OCI-LY7 (cell line): Measurements from ENCODE around the gene EGLN2. TPM values are rescaled to one million over a fixed set of nuclear protein-coding genes. Genes with fewer than 3 reads are reported as not detected.
"Not testable (repeated sequence)": the region's sequence is repeated elsewhere in the genome, so short reads cannot be mapped to it uniquely, and the experiment has no call there.

Experiments used
- BruUV-seq: library from RNA; stranded (reverse); fragments of 400-500 nt; replicated peaks from 2 replicates; lab custom pipeline; 2021; lab: Mats Ljungman, UMichigan
- CTCF ChIA-PET: fragments of 300-600 bp; sonication (Branson Sonifier 250); formaldehyde crosslinking; loops from one replicate; lab custom pipeline; 2022; ENCODE audit warnings: antibody characterized with exemption; ENCODE audit not compliant: unreplicated experiment; lab: Charles Lee
- POLR2A ChIA-PET: fragments of 300-600 bp; sonication (Branson Sonifier 250); formaldehyde crosslinking; loops from one replicate; lab custom pipeline; 2022; ENCODE audit warnings: antibody characterized with exemption; lab: Charles Lee
- DNase-seq: peaks from one replicate; pipeline ENCODE4 v3.0.0-alpha.2; 2015; ENCODE audit warnings: low spot score
- H2AFZ ChIP-seq: fragments of 200-600 bp; sonication (generic), shearing (Covaris generic); 2 replicates; pipeline ENCODE4 v1.6.1; 2014; ENCODE audit warnings: mild to moderate bottlenecking, antibody characterized with exemption, low read length, moderate library complexity
- H3K27ac ChIP-seq: fragments of 200-600 bp; sonication (generic); 2 replicates; pipeline ENCODE4 v1.5.1; 2014; ENCODE audit warnings: mixed run types, low read depth, mild to moderate bottlenecking, moderate library complexity, low read length, inconsistent platforms; ENCODE audit not compliant: poor library complexity, severe bottlenecking
- H3K36me3 ChIP-seq: fragments of 200-600 bp; sonication (generic); 2 replicates; pipeline ENCODE4 v1.6.1; 2014; ENCODE audit warnings: mild to moderate bottlenecking, antibody characterized with exemption, low read length, moderate library complexity, mixed read lengths; ENCODE audit not compliant: insufficient read depth
- H3K4me1 ChIP-seq: fragments of 200-600 bp; sonication (generic); 2 replicates; pipeline ENCODE4 v1.5.1; 2014; ENCODE audit warnings: mild to moderate bottlenecking, low read length; ENCODE audit not compliant: insufficient read depth, poor library complexity, severe bottlenecking
- H3K4me2 ChIP-seq: fragments of 200-600 bp; sonication (generic); 2 replicates; pipeline ENCODE4 v1.6.1; 2014; ENCODE audit warnings: mild to moderate bottlenecking, low read length
- H3K4me3 ChIP-seq: fragments of 200-600 bp; sonication (generic); 2 replicates; pipeline ENCODE4 v1.5.1; 2014; ENCODE audit warnings: mild to moderate bottlenecking, low read depth, low read length; ENCODE audit not compliant: poor library complexity, severe bottlenecking
- H3K79me2 ChIP-seq: fragments of 200-600 bp; sonication (generic); 2 replicates; pipeline ENCODE4 v1.6.1; 2016; ENCODE audit warnings: low read depth, mild to moderate bottlenecking, low read length, moderate library complexity, mixed read lengths; ENCODE audit not compliant: insufficient read depth
- H3K9me2 ChIP-seq: fragments of 200-600 bp; sonication (generic); 2 replicates; pipeline ENCODE4 v1.6.1; 2016; ENCODE audit warnings: mild to moderate bottlenecking, low read length, mixed read lengths; ENCODE audit not compliant: insufficient read depth
- H3K9me3 ChIP-seq: fragments of 200-600 bp; sonication (generic); 2 replicates; pipeline ENCODE4 v1.6.1; 2014; ENCODE audit warnings: mild to moderate bottlenecking, mixed run types, low read length, mixed read lengths
- H4K20me1 ChIP-seq: fragments of 200-600 bp; sonication (generic); 2 replicates; pipeline ENCODE4 v1.6.1; 2014; ENCODE audit warnings: mild to moderate bottlenecking, antibody characterized with exemption, low read length, moderate library complexity, mixed read lengths; ENCODE audit not compliant: insufficient read depth
- intact Hi-C: fragments of 100-400 bp; cut with micrococcal nuclease; formaldehyde crosslinking; loops from one replicate; pipeline ENCODE4 v1.10.0; 2022; ENCODE audit not compliant: unreplicated experiment
- total RNA-seq, 2 experiments: library from RNA; depleted of rRNA in 1 of 2; stranded (reverse); fragments of >200 nt in 1 of 2; shearing (Covaris generic) in 1 of 2; gene quantifications; 2 replicates each; pipeline ENCODE4 v1.2.3, GENCODE V29; 2014 to 2022

EGLN2 gene
- total RNA-seq, 2 experiments from 2014 or later: 81.6 to 87.9 TPM

DNA sequence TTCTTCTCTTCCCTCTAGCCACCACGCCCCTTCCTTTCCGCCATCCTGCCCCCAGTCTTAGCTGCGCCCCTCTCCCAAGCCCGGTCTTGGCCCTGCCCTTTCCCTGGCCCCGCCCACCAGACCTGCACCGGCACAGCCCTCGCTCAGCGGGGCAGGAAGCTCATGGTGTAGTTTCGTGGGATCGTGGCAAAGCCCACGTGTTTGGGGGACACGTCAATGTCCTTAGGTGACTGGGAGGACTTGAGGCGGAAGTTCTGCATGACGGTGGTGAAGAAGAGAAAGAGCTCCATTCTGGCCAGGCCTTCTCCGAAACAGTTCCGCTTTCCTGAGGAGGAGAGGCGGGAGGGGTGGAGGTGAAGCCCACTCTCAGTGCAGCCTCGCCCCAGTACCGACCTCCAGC, 44.7 kb downstream of the EGLN2 start:
- H3K36me3 ChIP-seq, H3K27ac ChIP-seq, H3K4me1 ChIP-seq, H2AFZ ChIP-seq, DNase-seq, CTCF ChIA-PET, POLR2A ChIA-PET, BruUV-seq, H3K79me2 ChIP-seq, H3K9me2 ChIP-seq, H3K9me3 ChIP-seq, intact Hi-C loops, H3K4me3 ChIP-seq, H4K20me1 ChIP-seq: not testable (repeated sequence)
- peak overlapping the region; percentile 1; the same call in 1 of the 2 replicates for H3K4me2 ChIP-seq

DNA sequence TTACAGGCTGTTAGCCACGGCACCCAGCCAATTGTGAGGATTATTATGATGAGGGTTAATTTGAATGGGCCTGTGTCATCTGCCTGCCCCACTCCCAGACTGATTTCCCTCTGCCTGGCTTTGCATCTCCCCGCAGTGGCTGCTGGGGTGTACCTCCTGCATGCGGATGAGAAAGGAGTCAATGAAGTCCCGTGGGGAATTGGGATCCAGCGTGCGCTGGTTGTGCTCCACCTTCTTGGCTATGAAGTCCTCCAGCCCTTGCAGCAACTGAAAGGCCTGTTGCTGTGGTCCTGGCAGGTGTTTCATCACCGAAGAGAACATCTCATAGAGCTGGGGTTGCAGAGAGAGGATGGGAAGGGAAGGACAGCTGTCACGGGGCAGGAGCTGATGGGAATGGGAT, 47.7 kb downstream of the EGLN2 start:
- H4K20me1 ChIP-seq, intact Hi-C loops, H3K4me3 ChIP-seq, H3K27ac ChIP-seq, H2AFZ ChIP-seq, H3K36me3 ChIP-seq, H3K4me2 ChIP-seq, H3K9me2 ChIP-seq, CTCF ChIA-PET, H3K9me3 ChIP-seq, BruUV-seq, H3K79me2 ChIP-seq, POLR2A ChIA-PET, H3K4me1 ChIP-seq, DNase-seq: not testable (repeated sequence)

DNA sequence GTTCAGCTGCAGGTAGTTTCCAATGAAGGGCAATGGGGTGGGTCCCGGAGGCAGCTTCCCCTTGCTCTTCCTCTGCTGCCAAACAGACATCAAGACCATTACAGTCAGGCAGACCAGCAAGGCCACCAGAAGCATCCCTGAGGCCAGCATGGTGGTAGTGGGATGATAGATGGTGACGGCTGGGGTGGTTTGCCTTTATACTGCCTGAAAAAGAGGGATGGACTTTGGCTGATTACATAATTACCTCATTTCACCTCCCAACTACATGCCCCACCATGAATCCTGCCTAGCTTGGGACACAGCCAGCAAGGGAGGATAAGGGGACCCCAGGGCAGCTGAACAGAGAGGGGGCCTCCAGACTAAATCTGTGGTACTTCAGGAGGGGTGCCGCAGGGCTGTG, 51.3 kb downstream of the EGLN2 start, which contains the start of gene CYP2A6:
Gene CYP2A6, minus strand, starts transcription at position 171 of the 400 bp plus-strand sequence. Its CDS starts 21 bp downstream, at position 150.
- H3K9me3 ChIP-seq, POLR2A ChIA-PET, DNase-seq, H3K36me3 ChIP-seq, H2AFZ ChIP-seq, H4K20me1 ChIP-seq, H3K79me2 ChIP-seq, H3K4me1 ChIP-seq, BruUV-seq, H3K4me2 ChIP-seq, intact Hi-C loops, H3K9me2 ChIP-seq, H3K27ac ChIP-seq, CTCF ChIA-PET, H3K4me3 ChIP-seq: not testable (repeated sequence)

DNA sequence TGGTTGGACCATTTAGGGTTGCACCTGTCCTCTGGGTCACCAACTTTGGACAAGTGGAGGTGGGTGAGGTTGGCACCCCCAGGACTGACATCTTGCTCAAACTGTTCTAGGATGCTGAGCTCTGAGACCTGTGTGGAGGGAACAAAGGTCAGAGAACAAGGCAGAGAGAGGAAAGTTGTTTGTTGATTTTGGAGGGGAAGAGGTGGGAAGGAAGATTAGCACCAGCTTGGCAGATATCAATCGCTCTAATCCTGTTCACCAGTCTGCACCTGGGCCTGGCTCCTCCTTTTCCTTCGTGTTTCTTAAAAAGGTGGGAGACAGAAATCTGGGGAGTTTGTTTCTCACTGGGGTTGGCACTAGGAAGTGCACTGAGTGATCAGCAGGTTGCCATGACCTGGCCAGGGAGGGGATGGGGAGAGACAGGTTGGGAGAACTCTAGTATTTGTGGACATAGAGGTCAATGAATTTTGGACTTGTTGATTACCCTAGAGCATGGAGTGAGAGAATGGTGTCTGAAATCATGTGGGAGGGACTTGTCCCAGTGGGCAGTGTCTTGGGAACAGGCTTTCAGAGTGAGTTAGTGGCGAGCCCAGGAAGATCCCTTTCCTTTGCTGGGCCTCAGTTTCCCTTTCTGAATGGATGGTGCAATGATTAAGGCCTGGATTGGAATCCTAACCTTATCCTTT, 53.6 kb downstream of the EGLN2 start:
- H3K9me3 ChIP-seq, H3K4me2 ChIP-seq, H3K9me2 ChIP-seq, BruUV-seq, H3K4me1 ChIP-seq, H3K27ac ChIP-seq, H3K79me2 ChIP-seq, POLR2A ChIA-PET, H3K4me3 ChIP-seq, CTCF ChIA-PET, H2AFZ ChIP-seq, DNase-seq, intact Hi-C loops, H3K36me3 ChIP-seq, H4K20me1 ChIP-seq: not testable (repeated sequence)

Other genes starting within 250 kb of the EGLN2 start
- gene SHKBP1, start 222.3 kb upstream of the EGLN2 start, total RNA-seq (2014; rRNA removed; shearing (Covaris generic)): 42.0 and 49.4 TPM in 2 replicates
- gene SHKBP1, start 222.3 kb upstream of the EGLN2 start, total RNA-seq (2022): 115 and 130 TPM in 2 replicates
- gene LTBP4, start 197.8 kb upstream of the EGLN2 start, total RNA-seq (2014; rRNA removed; shearing (Covaris generic)): 22.1 and 44.5 TPM in 2 replicates
- 108 and 121 TPM in 2 replicates for gene LTBP4, start 197.8 kb upstream of the EGLN2 start, total RNA-seq (2022)
- 4.1 and 4.9 TPM in 2 replicates for gene NUMBL, start 108.5 kb upstream of the EGLN2 start, total RNA-seq (2014; rRNA removed; shearing (Covaris generic))
- 7.1 and 8.9 TPM in 2 replicates for gene NUMBL, start 108.5 kb upstream of the EGLN2 start, total RNA-seq (2022)
- 34.9 and 39.3 TPM in 2 replicates for gene COQ8B, start 82.3 kb upstream of the EGLN2 start, total RNA-seq (2014; rRNA removed; shearing (Covaris generic))
- 32.5 and 34.6 TPM in 2 replicates for gene COQ8B, start 82.3 kb upstream of the EGLN2 start, total RNA-seq (2022)
- gene ITPKC, start 82.1 kb upstream of the EGLN2 start, total RNA-seq (2014; rRNA removed; shearing (Covaris generic)): 4.0 and 6.5 TPM in 2 replicates
- 5.2 and 5.5 TPM in 2 replicates for gene ITPKC, start 82.1 kb upstream of the EGLN2 start, total RNA-seq (2022)
- 3.3 and 5.0 TPM in 2 replicates for gene ACTMAP, start 48.7 kb upstream of the EGLN2 start, total RNA-seq (2014; rRNA removed; shearing (Covaris generic))
- gene ACTMAP, start 48.7 kb upstream of the EGLN2 start, total RNA-seq (2022): 52.1 and 54.8 TPM in 2 replicates
- gene SNRPA, start 48.0 kb upstream of the EGLN2 start, total RNA-seq (2014; rRNA removed; shearing (Covaris generic)): 315 and 328 TPM in 2 replicates
- 214 and 244 TPM in 2 replicates for gene SNRPA, start 48.0 kb upstream of the EGLN2 start, total RNA-seq (2022)
- not detected in 2 replicates for gene MIA, start 23.7 kb upstream of the EGLN2 start, total RNA-seq (2014; rRNA removed; shearing (Covaris generic))
- gene MIA, start 23.7 kb upstream of the EGLN2 start, total RNA-seq (2022): not detected in 2 replicates
- 32.2 and 37.1 TPM in 2 replicates for gene RAB4B, start 20.9 kb upstream of the EGLN2 start, total RNA-seq (2014; rRNA removed; shearing (Covaris generic))
- gene RAB4B, start 20.9 kb upstream of the EGLN2 start, total RNA-seq (2022): 51.3 and 56.3 TPM in 2 replicates
- not detected in 2 replicates for gene CYP2A6, start 51.3 kb downstream of the EGLN2 start, total RNA-seq (2014; rRNA removed; shearing (Covaris generic))
- gene CYP2A6, start 51.3 kb downstream of the EGLN2 start, total RNA-seq (2022): not detected in 2 replicates
- not detected in 2 replicates for gene CYP2A7, start 83.0 kb downstream of the EGLN2 start, total RNA-seq (2014; rRNA removed; shearing (Covaris generic))
- not detected in 2 replicates for gene CYP2A7, start 83.0 kb downstream of the EGLN2 start, total RNA-seq (2022)
- not detected in 2 replicates for gene CYP2B6, start 192.1 kb downstream of the EGLN2 start, total RNA-seq (2014; rRNA removed; shearing (Covaris generic))
- gene CYP2B6, start 192.1 kb downstream of the EGLN2 start, total RNA-seq (2022): not detected in 2 replicates